ENCODE measurements around the gene HPCAL4.

HPCAL4 gene

DNA sequence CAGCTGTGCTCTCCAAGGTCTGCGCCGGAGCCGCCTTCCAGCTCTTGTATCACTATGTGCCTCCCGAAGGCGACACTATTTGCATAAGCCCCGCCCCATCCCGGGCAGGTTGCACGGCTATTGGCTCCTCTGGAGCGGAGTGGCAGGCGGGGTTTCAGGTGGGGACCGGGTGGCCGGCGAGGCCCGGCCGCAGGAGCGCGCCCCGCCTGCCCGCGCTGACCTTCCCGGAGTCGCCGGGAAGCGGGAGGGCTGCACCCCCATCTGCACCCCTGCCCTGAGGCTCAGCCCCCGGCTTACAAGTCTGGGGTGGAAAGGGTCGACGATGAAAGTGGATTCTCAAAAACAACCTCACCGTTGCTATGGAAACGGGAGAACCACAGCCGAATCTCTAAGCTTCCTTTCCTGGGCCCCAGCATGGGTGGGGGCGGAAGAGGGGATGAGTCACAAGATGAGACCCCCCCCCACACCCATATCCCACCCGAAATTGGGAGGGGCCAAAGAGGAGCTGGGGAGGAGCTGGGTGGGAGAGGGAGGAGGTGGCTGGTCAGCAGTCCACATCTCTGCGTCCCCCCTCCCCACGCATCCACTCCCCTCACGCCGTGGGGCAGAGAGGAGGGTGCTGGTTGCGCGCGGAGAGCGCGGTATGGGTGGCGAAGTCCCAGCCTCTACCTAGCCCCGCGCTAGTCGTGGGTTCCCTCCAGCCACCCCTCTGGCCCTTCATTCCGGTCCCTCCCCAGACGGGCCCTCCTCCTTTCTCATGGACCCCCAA lies at the start of gene HPCAL4:
Gene HPCAL4, minus strand, starts transcription at position 51 of the 769 bp plus-strand sequence. CDS start 6,830 bp downstream, outside the sequence.
- DNase-seq (ENCODE audit: low spot score) = peak; percentile 84

DNA sequence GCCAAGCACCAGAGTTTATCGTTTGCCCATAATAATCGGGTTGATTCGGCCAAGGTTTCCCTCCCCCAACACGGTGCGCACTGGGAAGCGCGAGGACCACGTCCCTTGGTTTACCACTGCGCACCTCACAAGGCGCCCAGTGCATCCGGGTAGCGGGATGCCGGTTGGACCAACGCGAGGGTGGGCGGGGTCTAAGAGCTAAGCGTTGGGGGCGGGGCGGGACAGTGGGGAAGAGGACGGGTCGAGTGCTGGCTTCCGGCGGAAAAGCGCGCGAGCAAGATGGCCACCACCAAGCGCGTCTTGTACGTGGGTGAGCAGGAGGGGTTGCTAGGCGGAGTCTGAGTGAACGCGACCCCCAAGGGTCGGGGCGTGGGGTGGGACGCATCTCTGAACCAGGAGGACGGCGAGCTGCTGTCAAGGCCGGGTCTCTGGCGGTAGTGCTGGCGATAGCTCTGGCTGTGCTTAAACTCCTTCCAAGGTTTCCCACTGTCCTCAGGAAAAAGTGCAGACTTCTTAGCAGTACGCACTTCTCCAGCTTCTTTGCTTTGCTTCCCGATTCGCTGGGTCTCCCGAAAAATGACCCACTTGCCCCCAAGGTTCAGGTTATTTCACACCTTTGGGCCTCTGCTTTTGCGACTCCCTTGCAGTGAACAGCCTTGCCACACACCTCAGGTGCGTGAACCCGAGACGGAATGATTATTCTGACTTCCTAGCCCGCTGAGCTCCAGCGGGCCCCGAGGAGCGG lies 47.6 kb upstream of the HPCAL4 start, which contains the start of gene PPIE:
Gene PPIE, plus strand, starts transcription at position 261 of the 745 bp plus-strand sequence. Its CDS starts 19 bp downstream, at position 280.
- DNase-seq (ENCODE audit: low spot score) = peak; percentile 97

DNA sequence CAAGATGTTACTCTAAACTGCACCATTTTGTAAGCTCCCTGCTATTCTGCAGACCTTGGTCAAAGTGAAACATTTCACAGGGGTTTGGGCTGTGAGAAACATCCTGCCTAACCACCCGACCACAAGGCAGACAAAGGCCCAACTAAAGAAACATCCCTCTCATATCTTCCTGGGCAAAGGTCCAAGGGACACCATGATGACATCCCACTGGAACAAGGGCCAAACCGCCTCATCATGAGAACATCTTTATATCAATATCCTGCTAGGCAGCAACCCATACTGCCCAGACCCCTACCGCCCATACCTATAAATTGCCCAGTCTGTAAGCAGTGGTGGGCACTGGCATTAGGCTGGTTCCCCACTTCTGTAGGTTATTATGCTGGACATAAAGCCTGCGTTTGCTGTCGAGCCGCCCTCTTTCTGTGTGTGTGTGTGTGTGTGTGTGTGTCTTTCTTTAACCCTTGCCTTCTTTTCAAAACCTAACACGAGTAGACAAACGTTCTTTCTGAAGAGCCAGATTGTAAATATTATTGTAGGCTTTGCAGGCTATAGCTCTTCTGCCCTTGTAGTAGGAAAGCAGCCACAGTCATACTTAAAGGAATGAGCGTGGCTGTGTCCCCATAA lies 46.4 kb upstream of the HPCAL4 start:
- DNase-seq (ENCODE audit: low spot score) = peak; percentile 37

DNA sequence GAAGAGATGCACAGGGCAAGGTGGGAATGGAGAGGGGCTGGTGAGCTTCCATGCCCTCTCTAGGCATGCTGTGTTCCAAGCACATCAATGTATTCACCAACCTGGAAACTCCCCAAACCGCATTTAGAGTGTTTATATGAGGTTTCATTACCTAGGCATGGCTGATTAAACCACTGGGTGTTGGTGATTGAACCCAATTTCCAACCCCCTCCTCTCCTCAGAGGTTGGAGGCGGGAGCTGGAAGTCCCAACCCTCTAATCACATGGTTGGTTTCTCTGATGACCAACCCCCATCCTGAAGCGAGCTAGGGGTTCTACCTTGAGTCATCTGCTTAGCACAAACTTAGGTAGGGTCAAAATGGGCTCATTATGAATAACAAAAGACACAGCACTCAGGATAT lies 44.5 kb upstream of the HPCAL4 start:
- DNase-seq (ENCODE audit: low spot score) = peak; percentile 10

DNA sequence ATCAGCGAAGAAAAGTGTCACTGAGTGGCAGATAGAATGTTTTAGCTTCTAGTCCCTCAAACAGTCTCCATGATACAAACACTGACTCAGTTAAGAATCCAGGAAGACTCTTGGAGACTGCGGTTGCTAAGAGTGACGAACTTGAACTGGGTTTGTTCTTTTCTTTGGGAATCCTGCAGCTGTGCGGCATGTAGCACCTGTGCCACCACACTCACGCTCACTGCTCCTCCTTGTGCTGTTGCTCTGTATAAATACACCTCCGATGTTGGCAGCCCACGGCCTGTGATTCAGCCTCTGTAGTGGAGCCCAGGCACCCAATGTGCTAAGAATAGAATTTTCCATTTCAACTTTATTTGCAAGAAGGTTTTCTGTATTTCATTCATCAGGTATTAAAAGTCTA lies 41.9 kb upstream of the HPCAL4 start:
- no peak for DNase-seq (ENCODE audit: low spot score)

DNA sequence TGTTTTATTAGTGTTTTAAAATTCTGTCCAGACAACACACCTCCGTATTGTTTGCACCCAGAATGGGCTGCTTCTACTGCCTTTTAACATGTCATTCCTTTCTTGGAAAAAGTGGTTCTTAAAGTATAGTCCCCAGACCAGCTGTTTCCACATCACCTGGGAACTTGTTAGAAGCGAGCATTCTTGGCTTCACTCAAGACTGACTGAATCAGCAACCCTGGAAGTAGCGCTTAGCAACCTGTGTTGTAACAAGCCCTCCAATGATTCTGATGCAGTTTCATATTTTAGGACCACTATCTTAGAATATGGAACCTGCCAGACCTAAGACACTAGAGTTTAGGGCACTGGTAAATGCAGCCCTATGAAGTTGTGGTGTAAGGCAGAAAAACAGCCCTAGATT lies 41.5 kb upstream of the HPCAL4 start:
- no peak for DNase-seq (ENCODE audit: low spot score)

DNA sequence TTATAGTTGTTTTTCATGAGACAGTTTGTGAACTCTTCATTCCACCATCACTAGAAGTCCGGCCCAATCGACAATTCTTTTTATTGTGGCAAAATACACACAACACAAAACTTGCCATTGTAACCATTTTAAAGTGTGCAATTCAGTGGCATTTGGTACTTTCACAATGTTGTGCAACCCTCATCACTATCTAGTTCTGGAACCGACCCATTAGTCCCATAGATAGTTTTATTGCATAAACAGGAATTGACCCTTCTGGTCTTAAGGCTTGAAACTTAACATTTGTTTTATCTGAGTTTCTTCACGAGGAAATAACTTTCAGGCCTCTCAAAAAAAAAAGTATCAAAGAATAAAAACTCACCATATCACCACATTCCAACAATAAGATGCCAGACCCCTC lies 38.6 kb upstream of the HPCAL4 start:
- no peak for DNase-seq (ENCODE audit: low spot score)

DNA sequence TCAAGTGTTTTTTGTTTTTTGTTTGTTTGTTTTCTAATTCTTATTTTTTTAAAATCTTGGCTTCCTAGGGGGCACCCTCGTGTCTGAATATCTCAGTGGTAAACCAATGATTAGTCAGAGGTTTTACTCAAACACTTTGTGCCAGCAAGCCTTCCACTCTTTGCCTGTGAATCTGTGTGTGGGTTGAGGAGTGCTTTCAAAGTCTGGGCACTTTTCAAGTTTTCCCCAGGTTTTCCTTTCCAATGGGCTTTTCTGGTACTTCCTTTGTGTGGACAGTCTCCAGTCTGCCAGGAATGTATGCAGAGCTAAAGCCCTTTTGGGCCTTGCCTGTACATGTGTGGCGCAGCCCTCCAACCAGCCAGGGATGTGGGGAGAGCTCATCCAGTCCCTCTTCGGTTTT lies 37.8 kb upstream of the HPCAL4 start:
- no peak for DNase-seq (ENCODE audit: low spot score)

DNA sequence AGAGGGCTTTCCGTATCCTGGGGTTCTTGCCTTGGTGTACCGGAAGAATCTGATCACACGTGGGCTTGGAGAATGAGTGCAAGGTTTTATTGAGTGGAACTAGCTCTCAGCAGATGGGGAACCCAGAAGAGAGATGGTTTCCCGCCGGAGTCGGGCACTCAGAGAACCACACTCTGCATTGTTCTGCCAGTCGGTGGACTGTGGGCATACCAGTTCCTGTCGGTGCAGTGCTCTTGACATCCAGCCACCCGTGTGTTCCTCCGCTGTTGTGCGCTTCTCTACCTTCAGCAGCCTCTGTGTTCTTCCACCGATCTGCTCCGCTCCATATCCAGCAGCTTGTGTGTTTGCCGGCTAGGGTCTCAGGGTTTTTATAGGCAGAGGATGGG lies 36.7 kb upstream of the HPCAL4 start:
- DNase-seq (ENCODE audit: low spot score) = no peak

DNA sequence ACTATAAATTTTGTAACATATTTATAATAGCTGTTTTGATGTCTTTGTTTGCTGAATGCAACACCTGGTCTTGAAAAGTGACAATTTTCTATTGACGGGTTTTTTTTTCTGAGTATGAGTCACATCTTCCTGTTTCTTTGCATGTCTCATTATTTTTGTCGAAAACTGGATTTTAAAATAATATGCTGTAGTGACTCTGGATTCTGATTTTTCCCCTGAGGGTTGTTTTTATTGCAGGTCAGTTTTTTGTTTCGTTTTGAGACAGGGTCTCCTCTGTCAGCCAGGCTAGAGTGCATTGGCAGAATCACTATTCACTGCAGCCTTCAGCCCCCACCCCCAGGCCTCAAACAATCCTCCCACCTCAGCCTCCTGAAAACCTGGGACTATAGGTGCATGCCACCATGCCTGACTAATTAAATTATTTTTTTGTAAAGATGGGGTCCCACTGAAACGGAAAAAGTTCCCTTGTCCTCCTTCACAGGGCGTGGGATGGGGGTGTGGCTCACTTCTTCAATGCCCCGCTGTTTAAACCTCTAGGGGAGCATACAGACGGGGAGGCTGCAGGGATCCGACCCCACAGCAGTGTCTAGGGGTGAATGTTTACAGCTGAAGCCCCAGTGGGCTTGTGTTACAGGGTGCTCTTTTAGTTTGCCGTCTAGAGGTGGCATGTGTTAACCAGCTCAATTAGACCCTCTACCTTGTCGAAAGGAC lies 36.1 kb upstream of the HPCAL4 start:
- peak; percentile 38 for DNase-seq (ENCODE audit: low spot score)

DNA sequence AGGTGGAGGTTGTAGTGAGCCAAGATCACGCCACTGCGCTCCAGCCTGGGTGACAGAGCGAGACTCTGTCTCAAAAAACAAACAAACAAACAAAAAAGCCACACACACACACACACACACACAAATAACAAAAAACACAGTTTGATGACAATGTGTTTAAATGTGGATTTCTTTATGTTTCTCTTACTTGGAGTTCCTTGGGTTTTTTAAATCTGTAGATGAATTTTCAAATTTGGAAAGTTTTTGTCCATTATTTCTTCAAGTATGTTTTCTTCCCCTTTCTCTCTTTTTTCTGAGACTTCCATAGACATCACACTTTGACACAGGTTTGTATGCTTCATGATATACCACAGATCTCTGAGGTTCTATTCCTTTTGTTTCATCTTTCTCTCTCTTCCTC lies 35.4 kb upstream of the HPCAL4 start:
- DNase-seq (ENCODE audit: low spot score) = no peak

DNA sequence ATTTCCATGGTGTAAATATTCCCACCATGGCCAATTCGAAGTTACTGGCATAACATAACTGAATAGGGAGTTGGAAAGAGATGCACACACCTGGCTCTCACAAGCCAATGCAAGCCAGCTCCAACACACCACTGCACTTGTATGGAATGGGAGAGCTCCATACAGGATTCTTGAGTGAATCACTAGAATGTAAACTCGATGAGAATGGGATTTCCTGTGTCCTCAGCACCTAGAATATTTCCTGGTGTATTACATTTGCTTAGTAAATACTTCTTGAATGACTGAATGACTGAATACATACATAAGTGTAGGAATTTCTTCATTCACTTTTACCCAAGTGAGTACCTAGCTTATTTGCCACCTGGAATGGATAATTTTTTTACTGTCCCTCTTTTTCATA lies 31.3 kb upstream of the HPCAL4 start:
- DNase-seq (ENCODE audit: low spot score) = no peak

DNA sequence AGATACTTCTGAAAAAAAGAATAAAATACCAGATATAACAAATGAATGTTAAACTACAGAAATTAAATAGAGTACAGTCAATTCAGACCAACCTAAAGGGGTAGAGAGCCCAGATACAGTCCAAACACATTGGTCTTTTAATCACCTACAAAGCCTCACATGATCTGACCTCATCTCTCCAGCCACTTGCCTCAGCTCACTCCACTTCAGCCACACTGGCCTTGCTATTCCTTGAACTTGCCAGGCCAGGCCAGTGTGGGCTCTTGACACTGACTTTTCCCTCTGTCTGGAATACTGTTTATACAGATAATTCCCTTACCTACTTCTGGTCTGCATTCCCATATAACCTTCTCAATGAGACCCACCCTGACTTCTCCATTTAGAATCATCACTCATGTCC lies 30.4 kb upstream of the HPCAL4 start:
- no peak for DNase-seq (ENCODE audit: low spot score)

DNA sequence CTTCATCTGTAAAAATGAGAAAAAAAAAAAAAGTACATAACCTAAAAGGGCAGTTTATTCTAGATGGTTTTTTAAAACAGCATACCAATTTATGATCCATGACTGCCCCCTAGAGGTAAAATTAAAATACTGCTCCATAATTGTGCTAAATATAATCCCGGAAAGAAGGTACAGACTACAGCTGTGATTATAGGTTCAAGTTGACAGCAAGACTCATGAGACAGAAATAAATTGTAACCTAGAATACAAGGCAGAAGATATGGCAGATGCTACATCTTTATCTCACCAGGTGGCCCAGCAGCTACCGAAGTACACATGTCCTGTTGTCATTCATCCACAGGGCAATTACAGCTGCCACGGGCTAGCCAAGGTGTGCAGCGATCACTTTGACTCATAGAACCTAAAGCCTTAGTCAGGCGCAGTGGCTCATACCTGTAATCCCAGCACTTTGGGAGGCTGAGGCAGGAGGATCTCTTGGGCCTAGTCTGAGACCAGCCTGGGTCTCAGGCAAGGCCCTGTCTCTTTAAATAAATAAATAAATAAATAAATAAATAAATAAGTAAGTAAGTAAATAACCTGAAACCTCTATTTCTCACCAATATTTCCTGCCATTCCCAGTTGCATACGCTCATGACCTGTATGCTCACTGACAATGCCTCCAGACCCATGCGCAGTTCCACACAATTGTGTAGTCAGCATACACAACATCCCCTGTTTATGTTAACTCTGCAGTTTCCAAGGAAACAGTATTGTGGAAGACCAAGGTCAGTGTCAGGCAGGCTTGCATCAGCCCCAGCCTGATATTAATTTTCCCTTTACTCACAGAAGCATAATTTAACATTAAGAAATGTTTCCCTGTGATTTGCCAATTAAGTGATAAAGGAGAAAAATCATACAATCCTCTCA lies 29.1 kb upstream of the HPCAL4 start:
- peak; percentile 74 for DNase-seq (ENCODE audit: low spot score)

DNA sequence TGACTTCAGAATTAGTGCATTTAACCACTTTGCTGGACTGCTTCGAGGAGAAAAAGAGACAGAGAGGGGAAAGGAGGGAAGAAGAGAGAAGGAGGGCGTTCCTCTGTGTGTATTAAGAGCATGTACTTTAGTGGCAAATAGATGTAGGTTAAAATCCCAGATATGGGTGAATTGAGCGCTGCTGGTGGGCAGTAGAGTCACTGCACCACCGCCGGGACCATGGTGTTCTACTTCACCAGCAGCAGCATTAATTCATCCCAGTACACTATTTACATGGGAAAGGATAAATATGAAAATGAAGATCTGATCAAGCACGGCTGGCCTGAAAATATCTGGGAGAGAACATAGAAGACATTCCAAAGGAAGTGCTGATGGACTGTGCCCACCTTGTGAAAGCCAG lies 26.6 kb upstream of the HPCAL4 start:
- no peak for DNase-seq (ENCODE audit: low spot score)

DNA sequence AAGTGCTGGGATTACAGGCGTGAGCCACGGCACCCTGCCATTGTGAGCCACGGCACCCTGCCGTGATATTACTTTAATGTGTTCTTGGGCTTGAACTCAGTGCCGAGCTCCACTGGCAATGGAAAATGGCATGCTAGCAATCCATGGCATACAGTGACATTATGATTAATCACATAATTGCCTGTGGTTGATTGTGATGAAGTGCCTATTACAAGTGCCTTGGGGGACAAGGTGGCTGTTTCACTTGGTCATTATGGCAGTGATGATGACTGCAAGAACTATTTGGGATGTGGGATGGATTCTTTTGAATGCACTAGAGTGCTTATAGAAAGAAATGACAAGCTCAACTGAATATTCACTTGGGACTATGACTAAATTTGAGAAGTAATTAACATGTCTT lies 22.3 kb upstream of the HPCAL4 start:
- no peak for DNase-seq (ENCODE audit: low spot score)

DNA sequence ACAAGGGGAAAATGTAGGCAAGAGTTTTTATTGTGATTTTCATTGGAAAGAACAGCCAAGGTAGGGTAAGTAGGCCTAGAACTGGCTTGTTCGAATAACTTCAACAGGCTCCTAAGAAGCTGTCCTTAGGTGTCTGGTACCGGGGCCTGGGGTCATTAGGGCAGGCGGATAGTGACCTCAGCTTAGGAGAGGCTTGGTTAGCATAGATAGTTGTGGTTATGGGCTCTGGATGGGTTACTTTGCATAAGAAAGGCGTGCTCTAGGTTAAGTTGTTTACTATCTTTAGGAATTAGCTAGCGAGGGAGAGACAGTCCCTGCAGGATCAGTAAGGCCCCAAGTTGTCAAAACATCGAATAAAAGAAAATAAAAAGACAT lies 20.7 kb upstream of the HPCAL4 start:
- no peak for DNase-seq (ENCODE audit: low spot score)

DNA sequence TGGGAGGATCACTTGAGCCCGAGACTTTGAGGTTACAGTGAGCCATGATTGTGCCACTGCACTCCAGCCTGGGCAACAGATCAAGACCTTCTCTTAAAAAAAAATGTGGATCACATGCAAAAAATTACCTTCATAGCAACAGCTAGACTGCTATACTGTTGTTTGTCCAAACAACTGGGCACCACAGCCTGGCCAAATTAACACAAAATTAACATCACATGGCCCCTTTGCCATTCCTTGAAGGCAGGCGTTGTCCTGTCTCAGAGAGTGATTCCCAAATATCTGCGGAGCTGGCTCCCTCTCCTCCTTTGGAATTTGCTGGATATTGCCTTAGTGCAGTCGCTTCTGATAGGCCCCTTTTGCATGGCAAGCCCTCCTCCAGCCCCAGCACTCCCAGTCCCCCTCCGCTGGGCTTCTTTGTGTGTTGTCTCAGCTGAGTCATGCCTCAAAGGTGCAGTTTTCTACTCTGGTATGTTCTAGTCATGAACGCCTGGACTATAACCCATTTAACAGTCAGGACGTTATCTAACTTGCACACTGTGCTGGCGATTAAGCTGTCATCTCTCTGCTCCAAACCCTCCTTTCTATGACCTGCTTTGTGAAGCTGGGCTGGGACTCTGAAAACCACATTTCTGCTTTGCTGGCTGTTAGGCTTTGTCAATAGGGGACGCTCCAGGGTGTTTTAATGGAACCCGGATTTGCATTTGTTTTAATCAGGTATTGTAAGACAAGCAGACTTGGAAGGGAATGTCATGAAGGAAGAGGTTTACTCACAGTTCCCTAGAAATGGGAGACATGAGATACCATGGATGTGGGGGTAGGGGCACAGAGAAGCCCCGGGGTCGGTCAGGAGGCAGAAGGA lies 20.1 kb upstream of the HPCAL4 start:
- DNase-seq (ENCODE audit: low spot score) = no peak

DNA sequence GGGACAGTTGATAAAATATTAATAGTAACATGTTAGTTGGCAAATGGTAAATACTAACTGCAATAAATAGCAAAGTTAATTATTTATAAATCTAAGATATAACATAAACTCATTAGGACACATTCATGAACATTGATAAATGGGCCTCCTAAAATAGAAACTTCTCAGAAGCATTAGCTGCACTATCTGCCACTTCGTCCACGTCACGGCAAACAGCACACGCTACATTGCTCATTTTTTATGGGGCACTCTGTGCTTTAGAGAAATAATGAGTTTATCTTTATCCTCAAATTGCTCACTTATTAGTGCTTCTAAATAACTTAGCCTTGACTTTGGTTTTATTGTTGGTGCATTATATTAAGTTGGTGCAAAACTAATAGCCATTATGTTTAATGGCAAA lies 16.3 kb upstream of the HPCAL4 start:
- no peak for DNase-seq (ENCODE audit: low spot score)

DNA sequence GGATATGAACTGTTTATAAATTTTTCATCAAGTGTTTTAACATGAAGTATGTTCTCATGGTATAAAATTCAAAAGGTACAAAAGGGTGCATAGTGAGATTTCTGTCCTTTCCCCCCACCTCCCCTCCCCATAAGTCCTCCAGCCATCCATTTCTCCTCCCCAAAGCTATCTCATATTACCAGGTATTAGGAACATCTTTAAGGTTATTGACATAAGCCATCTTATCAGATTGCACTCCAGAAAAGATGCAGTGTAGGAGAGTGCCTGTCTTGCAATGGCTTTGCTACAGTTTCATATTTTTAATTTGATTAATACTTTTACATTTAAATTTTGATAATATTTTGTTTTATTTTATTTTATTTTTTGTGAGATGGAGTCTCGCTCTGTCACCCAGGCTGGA lies 13.5 kb upstream of the HPCAL4 start:
- DNase-seq (ENCODE audit: low spot score) = no peak
